Smooth muscle cell (in vitro differentiated cells): Measurements from ENCODE around the gene NMS. TPM values are rescaled to one million over a fixed set of nuclear protein-coding genes. Genes with fewer than 3 reads are reported as not detected.

Experiments
- DNase-seq: peaks from one replicate; lab custom pipeline; 2025; ENCODE audit not compliant: unreplicated experiment; lab: John Stamatoyannopoulos, UW
- H2AFZ ChIP-seq: fragments of 200-600 bp; sonication (generic); 2 replicates; pipeline ENCODE4 v1.6.0; 2016; ENCODE audit warnings: antibody characterized with exemption, low read depth, mild to moderate bottlenecking
- H3F3A ChIP-seq: fragments of 200-600 bp; sonication (generic); 2 replicates; pipeline ENCODE4 v1.6.0; 2017; ENCODE audit warnings: antibody characterized with exemption, low read depth
- H3K27ac ChIP-seq: fragments of 200-600 bp; sonication (generic); 2 replicates; pipeline ENCODE4 v1.5.1; 2016; ENCODE audit warnings: low read depth, mild to moderate bottlenecking
- H3K27me3 ChIP-seq: fragments of 200-600 bp; sonication (generic); 2 replicates; pipeline ENCODE4 v1.6.1; 2016; ENCODE audit warnings: low read depth, mild to moderate bottlenecking
- H3K36me3 ChIP-seq: fragments of 200-600 bp; sonication (generic); 2 replicates; pipeline ENCODE4 v1.5.1; 2016; ENCODE audit warnings: low read depth
- H3K4me1 ChIP-seq: fragments of 200-600 bp; sonication (generic); 2 replicates; pipeline ENCODE4 v1.5.1; 2016; ENCODE audit warnings: low read depth
- H3K4me2 ChIP-seq: fragments of 200-600 bp; sonication (generic); 2 replicates; pipeline ENCODE4 v1.6.0; 2016; ENCODE audit warnings: mild to moderate bottlenecking
- H3K4me3 ChIP-seq: fragments of 200-600 bp; sonication (generic); 2 replicates; pipeline ENCODE4 v1.5.1; 2016; ENCODE audit warnings: mild to moderate bottlenecking
- H3K79me2 ChIP-seq: fragments of 200-600 bp; sonication (generic); 2 replicates; pipeline ENCODE4 v1.6.0; 2016; ENCODE audit warnings: low read depth, mild to moderate bottlenecking
- H3K9ac ChIP-seq: fragments of 200-600 bp; sonication (generic); 2 replicates; pipeline ENCODE4 v1.6.0; 2016; ENCODE audit warnings: low read depth
- H3K9me3 ChIP-seq: fragments of 200-600 bp; sonication (generic); replicated peaks from 2 replicates; pipeline ENCODE4 v1.5.1; 2016; ENCODE audit warnings: low read depth
- H4K20me1 ChIP-seq: fragments of 200-600 bp; sonication (generic); 2 replicates; pipeline ENCODE4 v1.6.0; 2016; ENCODE audit warnings: low read depth
- WGBS: methylation state at CpG from one replicate; pipeline ENCODE4 v1.1.7; 2016; ENCODE audit warnings: low lambda C conversion rate; 5-methylcytosine and 5-hydroxymethylcytosine counted together
- polyA plus RNA-seq: library from polyadenylated mRNA; unstranded; fragments of >200 nt; fragmentation: Nextera tagmentation; extraction: Ambion mirVana; gene quantifications from 2 replicates; pipeline ENCODE4 v1.2.1, GENCODE V29; 2016
- total RNA-seq: library from RNA; depleted of rRNA; stranded (reverse); fragments of >200 nt; gene quantifications from 2 replicates; pipeline ENCODE4 v1.2.3, GENCODE V29; 2014
- TF ChIP-seq, protein P1 (sequence below): fragments of 200-600 bp; sonication (generic); IDR thresholded peaks from 2 replicates; pipeline ENCODE4 v1.5.1; 2017; ENCODE audit warnings: borderline replicate concordance, mild to moderate bottlenecking, antibody characterized with exemption; ENCODE audit not compliant: insufficient read depth, poor library complexity, severe bottlenecking

The NMS gene
- total and polyA plus RNA-seq, 2 experiments from 2014 or later = not detected

DNA sequence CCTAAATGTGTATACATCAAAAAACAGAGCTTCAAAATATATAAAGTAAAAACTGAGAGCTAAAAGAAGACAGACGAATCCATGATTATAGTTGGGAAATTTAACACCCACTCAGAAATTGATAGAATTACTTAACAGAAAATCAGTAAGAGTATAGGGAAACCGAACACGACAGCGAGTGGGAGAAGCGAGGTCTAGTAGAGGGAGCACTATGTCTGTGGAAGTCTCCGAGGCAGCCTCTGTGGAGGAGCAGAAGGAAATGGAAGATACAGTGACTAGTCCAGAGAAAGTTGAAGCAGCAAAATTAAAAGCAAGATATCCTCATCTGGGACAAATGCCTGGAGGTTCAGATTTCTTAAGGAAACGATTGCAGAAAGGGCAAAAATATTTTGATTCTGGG, 38.8 kb downstream of the NMS start:
- Histone ChIP-seq H3K9ac (no peak overlapping the region), H3K27me3 (no peaks in the 10 kb centered on the region), H3K4me3 (no peak overlapping the region), H4K20me1 (no peaks in the 10 kb centered on the region), H3F3A (no peaks in the 10 kb centered on the region), H2AFZ (no peak overlapping the region), H3K4me1 (no peaks in the 10 kb centered on the region), H3K79me2 (no peaks in the 10 kb centered on the region), H3K4me2 (no peak overlapping the region), H3K27ac (no peak overlapping the region), H3K36me3 (no peaks in the 10 kb centered on the region), H3K9me3 (no peaks in the 10 kb centered on the region)
- no peak for DNase-seq
- TF ChIP-seq, protein P1, sequence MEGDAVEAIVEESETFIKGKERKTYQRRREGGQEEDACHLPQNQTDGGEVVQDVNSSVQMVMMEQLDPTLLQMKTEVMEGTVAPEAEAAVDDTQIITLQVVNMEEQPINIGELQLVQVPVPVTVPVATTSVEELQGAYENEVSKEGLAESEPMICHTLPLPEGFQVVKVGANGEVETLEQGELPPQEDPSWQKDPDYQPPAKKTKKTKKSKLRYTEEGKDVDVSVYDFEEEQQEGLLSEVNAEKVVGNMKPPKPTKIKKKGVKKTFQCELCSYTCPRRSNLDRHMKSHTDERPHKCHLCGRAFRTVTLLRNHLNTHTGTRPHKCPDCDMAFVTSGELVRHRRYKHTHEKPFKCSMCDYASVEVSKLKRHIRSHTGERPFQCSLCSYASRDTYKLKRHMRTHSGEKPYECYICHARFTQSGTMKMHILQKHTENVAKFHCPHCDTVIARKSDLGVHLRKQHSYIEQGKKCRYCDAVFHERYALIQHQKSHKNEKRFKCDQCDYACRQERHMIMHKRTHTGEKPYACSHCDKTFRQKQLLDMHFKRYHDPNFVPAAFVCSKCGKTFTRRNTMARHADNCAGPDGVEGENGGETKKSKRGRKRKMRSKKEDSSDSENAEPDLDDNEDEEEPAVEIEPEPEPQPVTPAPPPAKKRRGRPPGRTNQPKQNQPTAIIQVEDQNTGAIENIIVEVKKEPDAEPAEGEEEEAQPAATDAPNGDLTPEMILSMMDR = no peak
- WGBS = 93% methylated on average over 7 of the region's 7 CpGs

DNA sequence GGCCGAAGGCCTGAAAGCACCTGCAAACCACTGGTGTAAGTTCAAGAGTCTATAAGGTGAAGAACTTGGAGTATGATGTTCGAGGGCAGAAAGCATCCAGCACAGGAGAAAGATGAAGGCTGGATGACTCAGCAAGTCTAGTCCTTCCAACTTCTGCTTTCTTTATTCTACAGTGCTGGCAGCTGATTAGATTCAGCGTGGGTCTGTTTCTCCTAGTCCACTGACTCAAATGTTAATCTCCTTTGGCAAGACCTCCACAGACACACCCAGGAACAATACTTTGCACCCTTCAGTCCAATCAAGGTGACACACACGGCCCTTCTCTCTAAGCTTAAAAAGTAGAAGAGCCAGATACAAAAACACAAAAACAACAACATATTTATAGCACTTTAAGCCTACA, 43.4 kb downstream of the NMS start:
- Histone ChIP-seq H3F3A (no peaks in the 10 kb centered on the region), H3K9ac (no peak overlapping the region), H4K20me1 (no peaks in the 10 kb centered on the region), H3K79me2 (no peaks in the 10 kb centered on the region), H3K27ac (no peak overlapping the region), H3K36me3 (no peaks in the 10 kb centered on the region), H3K4me2 (no peak overlapping the region), H2AFZ (no peak overlapping the region), H3K4me3 (no peak overlapping the region), H3K27me3 (no peaks in the 10 kb centered on the region), H3K9me3 (no peaks in the 10 kb centered on the region), H3K4me1 (no peaks in the 10 kb centered on the region)
- WGBS = 72% methylated on average over 4 of the region's 4 CpGs
- TF ChIP-seq, protein P1 = no peak
- DNase-seq = no peak

DNA sequence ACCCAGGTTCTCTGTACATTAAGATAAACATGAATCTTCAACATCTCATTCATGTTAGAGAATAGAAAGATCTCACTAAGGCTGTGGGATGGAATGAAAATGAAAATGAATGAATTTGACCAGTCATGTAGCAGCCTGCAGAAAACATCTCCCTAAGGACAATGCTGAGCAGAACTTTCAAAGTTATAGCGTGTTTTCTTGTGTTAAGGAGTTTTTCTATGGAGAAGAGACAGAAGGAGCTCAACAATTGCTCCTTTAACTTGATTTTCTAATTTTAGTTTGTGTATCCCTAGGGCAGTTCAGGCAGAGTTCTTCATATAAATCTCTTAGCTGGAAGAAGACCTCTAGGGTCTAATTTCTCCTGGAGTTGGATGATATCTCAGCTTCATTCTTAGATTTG, 47.3 kb downstream of the NMS start:
- TF ChIP-seq, protein P1 = no peak
- H4K20me1 ChIP-seq = no peaks in the 10 kb centered on the region
- H3K27me3 ChIP-seq = no peaks in the 10 kb centered on the region
- 80% methylated on average over 1 of the region's 1 CpG for WGBS
- no peak for DNase-seq
- H3K4me1 ChIP-seq = no peaks in the 10 kb centered on the region
- H3K9me3 ChIP-seq = no peaks in the 10 kb centered on the region
- H3K27ac ChIP-seq = no peak overlapping the region
- H3K36me3 ChIP-seq = no peaks in the 10 kb centered on the region
- H3K9ac ChIP-seq = no peak overlapping the region
- H3K79me2 ChIP-seq = no peaks in the 10 kb centered on the region
- H3F3A ChIP-seq = no peaks in the 10 kb centered on the region
- no peak overlapping the region for H3K4me3 ChIP-seq
- no peak overlapping the region for H3K4me2 ChIP-seq
- H2AFZ ChIP-seq = no peak overlapping the region

DNA sequence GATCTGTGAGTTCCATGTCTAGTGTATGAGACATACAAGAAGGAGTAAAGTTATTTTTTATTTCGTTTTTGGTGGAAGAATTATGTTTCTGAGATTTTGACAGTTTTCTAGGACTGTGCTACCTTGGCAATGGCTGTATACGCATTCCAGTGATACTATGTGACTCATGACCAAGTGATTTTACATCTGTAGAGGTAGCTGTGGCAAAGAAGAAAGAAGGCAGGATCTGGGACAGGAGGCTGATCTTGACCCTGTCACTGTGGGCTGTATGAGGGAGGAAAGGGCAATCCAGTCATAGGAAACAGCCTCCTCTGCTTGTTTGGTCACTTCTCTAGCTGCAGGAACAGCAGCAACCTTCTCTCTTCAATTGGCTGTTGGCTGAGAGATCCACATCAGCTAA, 48.5 kb downstream of the NMS start:
- no peaks in the 10 kb centered on the region for H3K36me3 ChIP-seq
- no peak overlapping the region for H3K4me2 ChIP-seq
- H3K79me2 ChIP-seq = no peaks in the 10 kb centered on the region
- no peak overlapping the region for H3K4me3 ChIP-seq
- no peak overlapping the region for H3K9ac ChIP-seq
- no peak for DNase-seq
- no peak overlapping the region for H3K27ac ChIP-seq
- no peak overlapping the region for H2AFZ ChIP-seq
- H3K27me3 ChIP-seq = no peaks in the 10 kb centered on the region
- 70% methylated on average over 2 of the region's 2 CpGs for WGBS
- H3K9me3 ChIP-seq = no peaks in the 10 kb centered on the region
- H4K20me1 ChIP-seq = no peaks in the 10 kb centered on the region
- TF ChIP-seq, protein P1 = no peak
- H3K4me1 ChIP-seq = no peaks in the 10 kb centered on the region
- H3F3A ChIP-seq = no peaks in the 10 kb centered on the region
